CD14-positive monocyte (primary cell): ENCODE measurements around the gene CCDC7. TPM values are rescaled to one million over a fixed set of nuclear protein-coding genes. Genes with fewer than 3 reads are reported as not detected.

Experiments
- DNase-seq, 3 donors: peaks; one replicate each; pipeline ENCODE4 v3.0.0-alpha.2; 2011 to 2022
- H2AFZ ChIP-seq: 2 replicates; pipeline ENCODE4 v1.6.0; 2012; ENCODE audit warnings: mild to moderate bottlenecking, low read depth, low read length, inconsistent platforms; ENCODE audit not compliant: insufficient read depth, poor library complexity, severe bottlenecking
- H3K27ac ChIP-seq, 2 donors: 1 replicate in 1 of 2; 2 replicates in 1 of 2; pipeline ENCODE4 v1.5.1; 2012 to 2013; ENCODE audit warnings: low read length in 2 of 2, control low read depth in 1 of 2, inconsistent platforms in 1 of 2, low read depth in 1 of 2, mild to moderate bottlenecking in 1 of 2
- H3K27me3 ChIP-seq, 2 donors: one replicate each; pipeline versions ENCODE4 v1.6.0 to v1.6.1; 2011 to 2013; ENCODE audit warnings: low read length in 2 of 2; ENCODE audit not compliant: control insufficient read depth in 2 of 2, insufficient read depth in 2 of 2
- H3K36me3 ChIP-seq, 2 donors: replicated peaks in 1 of 2; 1 replicate in 1 of 2; 2 replicates in 1 of 2; pipeline versions ENCODE4 v1.5.1 to v1.6.1; 2012 to 2013; ENCODE audit warnings: low read length in 2 of 2, control low read depth in 1 of 2, inconsistent platforms in 1 of 2, mild to moderate bottlenecking in 1 of 2; ENCODE audit not compliant: insufficient read depth in 2 of 2, control insufficient read depth in 1 of 2
- H3K4me1 ChIP-seq, 2 donors: 1 replicate in 1 of 2; 2 replicates in 1 of 2; pipeline versions ENCODE4 v1.5.1 to v1.6.1; 2012 to 2013; ENCODE audit warnings: low read length in 2 of 2, control low read depth in 1 of 2, inconsistent platforms in 1 of 2, mild to moderate bottlenecking in 1 of 2, moderate library complexity in 1 of 2; ENCODE audit not compliant: insufficient read depth in 2 of 2, control insufficient read depth in 1 of 2
- H3K4me2 ChIP-seq: replicated peaks from 2 replicates; pipeline ENCODE3; 2012; ENCODE audit warnings: low read length, moderate library complexity, mild to moderate bottlenecking; ENCODE audit not compliant: poor library complexity, severe bottlenecking; ENCODE audit errors: extremely low read depth
- H3K4me3 ChIP-seq, 3 experiments: fragments of 200-600 bp in 1 of 3; sonication (generic) in 1 of 3; replicated peaks in 1 of 3; 1 replicate in 2 of 3; 2 replicates in 1 of 3; pipeline ENCODE4 v1.5.1; 2011 to 2013; ENCODE audit warnings: low read length in 3 of 3, mild to moderate bottlenecking in 3 of 3, control low read depth in 2 of 3, low read depth in 2 of 3, inconsistent platforms in 1 of 3, moderate library complexity in 1 of 3
- H3K79me2 ChIP-seq: 2 replicates; pipeline ENCODE4 v1.6.0; 2012; ENCODE audit warnings: mild to moderate bottlenecking, control low read depth, inconsistent platforms, low read length, moderate library complexity; ENCODE audit not compliant: insufficient read depth
- H3K9ac ChIP-seq: 2 replicates; pipeline ENCODE4 v1.6.0; 2017; ENCODE audit warnings: low read length, mild to moderate bottlenecking; ENCODE audit not compliant: insufficient read depth, poor library complexity, severe bottlenecking
- H3K9me3 ChIP-seq, 2 donors: replicated peaks in 1 of 2; 1 replicate in 1 of 2; 2 replicates in 1 of 2; pipeline versions ENCODE4 v1.5.1 to v1.6.1; 2012 to 2013; ENCODE audit warnings: low read length in 2 of 2, control low read depth in 1 of 2; ENCODE audit not compliant: control insufficient read depth in 1 of 2, insufficient read depth in 1 of 2
- H4K20me1 ChIP-seq: 2 replicates; pipeline ENCODE4 v1.6.0; 2012; ENCODE audit warnings: mild to moderate bottlenecking, low read length, control low read depth, moderate library complexity; ENCODE audit not compliant: insufficient read depth
- H3K27ac Mint-ChIP-seq, 7 donors: one replicate each; pipeline ENCODE4 v1.8.0; 2020; ENCODE audit warnings: mild to moderate bottlenecking in 7 of 7, mixed read lengths in 7 of 7, moderate library complexity in 6 of 7, inconsistent platforms in 2 of 7
- H3K27me3 Mint-ChIP-seq, 3 donors: one replicate each; pipeline ENCODE4 v1.8.0; 2021 to 2022; ENCODE audit warnings: low read depth in 3 of 3, mild to moderate bottlenecking in 3 of 3, mixed read lengths in 3 of 3, moderate library complexity in 3 of 3, inconsistent platforms in 1 of 3
- H3K36me3 Mint-ChIP-seq, 2 donors: one replicate each; pipeline ENCODE4 v1.8.0; 2020; ENCODE audit warnings: mixed read lengths in 2 of 2, inconsistent platforms in 1 of 2, mild to moderate bottlenecking in 1 of 2
- H3K4me1 Mint-ChIP-seq: one replicate; pipeline ENCODE4 v1.8.0; 2020; ENCODE audit warnings: mild to moderate bottlenecking, mixed read lengths
- H3K4me3 Mint-ChIP-seq, 2 donors: one replicate each; pipeline ENCODE4 v1.8.0; 2020; ENCODE audit warnings: mild to moderate bottlenecking in 2 of 2, mixed read lengths in 2 of 2, moderate library complexity in 1 of 2
- H3K9me3 Mint-ChIP-seq, 7 donors: one replicate each; pipeline ENCODE4 v1.8.0; 2020 to 2022; ENCODE audit warnings: mixed read lengths in 7 of 7, mild to moderate bottlenecking in 6 of 7, moderate library complexity in 6 of 7, inconsistent platforms in 2 of 7
- WGBS: methylation state at CpG from one replicate; pipeline ENCODE4 v1.1.5; 2013; ENCODE audit warnings: missing lambda C conversion rate; ENCODE audit not compliant: insufficient coverage; 5-methylcytosine and 5-hydroxymethylcytosine counted together
- intact Hi-C, 2 donors: fragments of 100-400 bp; cut with micrococcal nuclease; formaldehyde crosslinking; loops; one replicate each; pipeline versions ENCODE4 v1.15.0 to v1.15.1; 2023
- polyA plus RNA-seq, 3 donors: library from polyadenylated mRNA; depleted of rRNA in 1 of 3; unstranded in 2 of 3; stranded (reverse) in 1 of 3; fragments of 300-500 nt in 2 of 3; fragments of >200 nt in 1 of 3; fragmentation: Illumina TruSeq in 2 of 3; gene quantifications; 1 replicate in 2 of 3; 2 replicates in 1 of 3; pipeline ENCODE4 v1.2.3, GENCODE V29; 2012 to 2021
- TF ChIP-seq, protein P1 (sequence below): fragments of 200-600 bp; IDR thresholded peaks from one replicate; pipeline ENCODE4 v1.8.0; 2022; ENCODE audit warnings: antibody characterized with exemption, mild to moderate bottlenecking

The CCDC7 gene
- polyA plus RNA-seq, 3 donors = 1.3 to 2.3 (median 2.0) TPM

DNA sequence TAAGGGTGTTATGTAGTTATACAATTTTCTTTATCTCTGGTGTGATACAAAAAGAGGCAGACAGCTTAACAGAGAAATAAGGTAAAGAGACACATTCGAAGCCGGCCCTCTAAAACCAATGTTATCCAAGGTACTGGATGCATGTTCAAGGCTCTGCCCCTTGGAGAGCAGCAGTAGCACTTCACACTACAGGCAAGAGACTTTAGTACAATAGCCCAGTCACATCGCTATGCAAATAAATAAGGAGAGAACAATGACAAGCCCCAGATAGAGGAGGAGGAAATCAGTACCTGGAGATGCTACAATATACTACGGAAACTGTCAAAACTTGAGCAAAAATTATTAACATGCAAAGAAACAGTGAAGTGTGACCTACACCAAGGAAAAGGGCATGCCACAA lies 401.0 kb downstream of the CCDC7 start:
- H3K27me3 Mint-ChIP-seq = no peaks in the 10 kb centered on the region
- H3K9me3 ChIP-seq = no peaks in the 10 kb centered on the region
- H3K9me3 Mint-ChIP-seq = peaks cover 0 to 9% (median 0%) of the 10 kb centered on the region in 7 donors
- no peak overlapping the region for H3K4me3 Mint-ChIP-seq
- 100% methylated on average over 2 of the region's 4 CpGs for WGBS
- no peak overlapping the region for H3K27ac ChIP-seq
- TF ChIP-seq, protein P1, sequence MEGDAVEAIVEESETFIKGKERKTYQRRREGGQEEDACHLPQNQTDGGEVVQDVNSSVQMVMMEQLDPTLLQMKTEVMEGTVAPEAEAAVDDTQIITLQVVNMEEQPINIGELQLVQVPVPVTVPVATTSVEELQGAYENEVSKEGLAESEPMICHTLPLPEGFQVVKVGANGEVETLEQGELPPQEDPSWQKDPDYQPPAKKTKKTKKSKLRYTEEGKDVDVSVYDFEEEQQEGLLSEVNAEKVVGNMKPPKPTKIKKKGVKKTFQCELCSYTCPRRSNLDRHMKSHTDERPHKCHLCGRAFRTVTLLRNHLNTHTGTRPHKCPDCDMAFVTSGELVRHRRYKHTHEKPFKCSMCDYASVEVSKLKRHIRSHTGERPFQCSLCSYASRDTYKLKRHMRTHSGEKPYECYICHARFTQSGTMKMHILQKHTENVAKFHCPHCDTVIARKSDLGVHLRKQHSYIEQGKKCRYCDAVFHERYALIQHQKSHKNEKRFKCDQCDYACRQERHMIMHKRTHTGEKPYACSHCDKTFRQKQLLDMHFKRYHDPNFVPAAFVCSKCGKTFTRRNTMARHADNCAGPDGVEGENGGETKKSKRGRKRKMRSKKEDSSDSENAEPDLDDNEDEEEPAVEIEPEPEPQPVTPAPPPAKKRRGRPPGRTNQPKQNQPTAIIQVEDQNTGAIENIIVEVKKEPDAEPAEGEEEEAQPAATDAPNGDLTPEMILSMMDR = no peak
- no peaks in the 10 kb centered on the region for H3K79me2 ChIP-seq
- H3K36me3 Mint-ChIP-seq = no peaks in the 10 kb centered on the region
- H4K20me1 ChIP-seq = no peaks in the 10 kb centered on the region
- no peak overlapping the region for H3K9ac ChIP-seq
- no peaks in the 10 kb centered on the region for H3K27me3 ChIP-seq
- intact Hi-C loops = no loop called here
- no peak overlapping the region for H3K4me2 ChIP-seq
- H3K4me1 ChIP-seq = no peaks in the 10 kb centered on the region
- H3K4me1 Mint-ChIP-seq = no peaks in the 10 kb centered on the region
- H2AFZ ChIP-seq = no peak overlapping the region
- H3K27ac Mint-ChIP-seq = no peak overlapping the region
- no peak overlapping the region for H3K4me3 ChIP-seq
- DNase-seq = no peak
- H3K36me3 ChIP-seq = no peaks in the 10 kb centered on the region

- no peaks in the 10 kb centered on the region for H3K4me1 Mint-ChIP-seq
- H3K27me3 ChIP-seq = no peaks in the 10 kb centered on the region
- no peak overlapping the region for H3K4me2 ChIP-seq
- intact Hi-C loops = no loop called here
- H2AFZ ChIP-seq = no peak overlapping the region
- 0% methylated on average over 1 of the region's 1 CpG for WGBS
- no peak for DNase-seq
- no peaks in the 10 kb centered on the region for H3K36me3 Mint-ChIP-seq
- H4K20me1 ChIP-seq = no peaks in the 10 kb centered on the region
- no peak overlapping the region for H3K27ac Mint-ChIP-seq
- no peak overlapping the region for H3K27ac ChIP-seq
- no peak overlapping the region for H3K4me3 ChIP-seq
- no peaks in the 10 kb centered on the region for H3K4me1 ChIP-seq
- no peaks in the 10 kb centered on the region for H3K27me3 Mint-ChIP-seq
- no peak overlapping the region for H3K9ac ChIP-seq
- H3K79me2 ChIP-seq = no peaks in the 10 kb centered on the region
- H3K36me3 ChIP-seq = no peaks in the 10 kb centered on the region
- TF ChIP-seq, protein P1 = no peak
- H3K9me3 Mint-ChIP-seq = peaks cover 0 to 9% (median 2%) of the 10 kb centered on the region in 7 donors
- no peak overlapping the region for H3K4me3 Mint-ChIP-seq
- H3K9me3 ChIP-seq = no peaks in the 10 kb centered on the region
Measured at GRCh38 chr10:32851301-32851700, 405.4 kb downstream of the CCDC7 start.
